Measurements from ENCODE around the gene SLC19A1.

Gene SLC19A1

DNA sequence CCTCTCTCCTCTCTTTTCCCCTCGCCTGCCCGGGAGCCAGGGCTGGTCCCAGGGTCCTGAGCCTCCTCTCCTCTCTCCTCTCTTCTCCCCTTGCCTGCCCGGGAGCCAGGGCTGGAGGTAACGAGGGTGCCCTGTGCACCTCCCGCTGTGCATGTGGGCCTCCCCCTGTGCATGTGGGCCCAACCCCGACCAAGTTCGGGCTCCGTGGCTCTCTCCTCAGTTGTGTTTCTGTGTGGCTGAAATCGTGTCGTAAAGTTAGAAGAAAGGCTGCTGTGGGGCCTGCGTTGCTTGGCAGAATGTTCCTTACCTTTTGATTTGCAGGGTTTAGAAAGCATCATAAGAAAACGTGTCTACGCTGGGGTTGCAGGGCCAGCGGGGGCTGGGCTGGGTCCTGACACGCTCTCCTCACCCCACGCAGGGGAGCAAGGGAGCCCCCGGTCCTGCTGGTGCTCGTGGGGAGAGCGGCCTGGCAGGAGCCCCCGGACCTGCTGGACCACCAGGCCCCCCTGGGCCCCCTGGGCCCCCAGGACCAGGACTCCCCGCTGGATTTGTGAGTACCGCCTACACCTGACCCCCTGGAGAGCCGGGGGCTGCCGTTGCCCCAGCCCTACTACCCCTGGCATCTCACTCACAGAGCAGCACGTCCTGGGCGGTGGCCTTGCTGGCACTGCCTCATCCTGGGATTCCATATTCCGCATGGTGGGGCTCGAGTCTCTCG lies 55.6 kb downstream of the SLC19A1 start:
- Histone ChIP-seq H3K36me3 (ENCODE audit: insufficient read depth, low read length) (no peaks in the 10 kb centered on the region), H3K4me3 (ENCODE audit: low read length) (no peak overlapping the region), H3K4me1 (ENCODE audit: control insufficient read depth, insufficient read depth, low read length) (no peaks in the 10 kb centered on the region), H3K9me3 (replicated peaks; ENCODE audit: low read length) (no peaks in the 10 kb centered on the region), H3K27me3 (ENCODE audit: control insufficient read depth, insufficient read depth, low read length) (no peaks in the 10 kb centered on the region), H3K4me2 (ENCODE audit: low read length) (no peak overlapping the region), H3K9ac (ENCODE audit: low read depth, low read length) (no peak overlapping the region)

GRCh38 chr21:45485686-45486442 lies 56.4 kb downstream of the SLC19A1 start:
- Histone ChIP-seq H3K9me3 (replicated peaks; ENCODE audit: low read length) (no peaks in the 10 kb centered on the region), H3K27me3 (ENCODE audit: control insufficient read depth, insufficient read depth, low read length) (no peaks in the 10 kb centered on the region), H3K4me1 (ENCODE audit: control insufficient read depth, insufficient read depth, low read length) (no peaks in the 10 kb centered on the region), H3K9ac (ENCODE audit: low read depth, low read length) (no peak overlapping the region), H3K4me3 (ENCODE audit: low read length) (no peak overlapping the region), H3K36me3 (ENCODE audit: insufficient read depth, low read length) (no peaks in the 10 kb centered on the region), H3K4me2 (ENCODE audit: low read length) (no peak overlapping the region)

DNA sequence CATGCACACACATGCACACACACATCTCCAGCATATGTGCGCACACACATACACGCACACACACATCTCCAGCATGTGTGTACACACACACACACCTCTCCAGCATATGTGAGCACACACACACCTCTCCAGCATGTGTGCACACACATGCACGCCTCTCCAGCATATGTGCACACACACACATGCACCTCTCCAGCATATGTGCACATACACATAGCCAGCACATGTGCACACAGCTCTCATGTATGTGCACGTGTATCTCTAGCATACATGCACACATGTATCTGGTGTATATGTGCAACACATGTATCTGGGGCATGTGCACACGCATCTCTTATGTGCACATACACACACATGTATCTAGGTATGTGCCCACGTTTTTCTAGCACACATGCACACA lies 57.9 kb downstream of the SLC19A1 start:
- H3K27me3 ChIP-seq (ENCODE audit: control insufficient read depth, insufficient read depth, low read length): no peaks in the 10 kb centered on the region
- no peak overlapping the region for H3K4me3 ChIP-seq (ENCODE audit: low read length)
- H3K9me3 ChIP-seq (replicated peaks; ENCODE audit: low read length): no peaks in the 10 kb centered on the region
- H3K4me1 ChIP-seq (ENCODE audit: control insufficient read depth, insufficient read depth, low read length): no peaks in the 10 kb centered on the region
- no peak overlapping the region for H3K9ac ChIP-seq (ENCODE audit: low read depth, low read length)
- no peaks in the 10 kb centered on the region for H3K36me3 ChIP-seq (ENCODE audit: insufficient read depth, low read length)
- no peak overlapping the region for H3K4me2 ChIP-seq (ENCODE audit: low read length)

DNA sequence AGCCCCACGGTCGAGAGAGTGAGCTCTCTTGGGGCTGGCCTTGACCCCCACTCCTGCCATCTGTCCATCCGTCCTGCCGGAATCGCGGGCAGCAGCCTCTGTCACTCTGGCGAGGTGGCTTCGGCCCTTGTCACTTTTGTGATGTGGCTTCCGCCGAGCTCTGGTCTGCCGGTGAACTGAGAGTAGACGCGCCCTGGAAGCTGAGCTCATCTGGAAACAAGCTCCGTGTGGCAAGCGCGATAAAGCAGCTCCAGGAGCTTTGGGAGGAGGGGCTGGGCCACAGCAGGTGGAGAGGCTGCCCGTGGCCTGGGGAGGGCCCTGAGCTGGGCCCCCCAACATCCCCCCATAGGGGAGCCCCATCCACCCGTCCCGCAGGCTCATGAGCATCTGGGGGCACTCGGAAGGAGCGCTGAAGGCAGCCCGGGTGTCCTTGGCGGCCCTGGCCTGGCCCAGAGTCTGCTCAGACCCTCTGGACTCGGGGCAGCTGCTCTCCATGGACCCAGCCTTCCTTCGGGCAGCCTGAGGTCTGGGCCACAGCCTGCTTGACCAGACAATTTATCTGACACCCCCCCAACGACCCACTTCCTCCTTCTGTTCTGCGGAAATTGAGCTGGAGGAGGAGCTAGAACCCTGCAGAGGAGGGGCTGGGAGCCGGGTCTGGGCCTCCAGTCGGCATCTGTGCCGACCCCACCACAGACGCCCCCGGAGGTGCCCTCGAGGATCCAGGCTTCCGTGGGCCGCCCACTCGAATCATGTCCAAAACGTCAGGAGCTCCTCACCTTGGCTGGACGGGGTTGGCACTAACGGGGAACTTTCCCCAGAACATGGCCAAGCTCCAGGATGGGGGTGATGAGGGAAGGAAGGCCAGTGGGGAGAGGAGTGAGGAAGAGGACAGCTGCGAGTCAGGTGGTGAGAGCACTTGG lies 59.1 kb downstream of the SLC19A1 start:
- H3K27me3 ChIP-seq (ENCODE audit: control insufficient read depth, insufficient read depth, low read length): no peaks in the 10 kb centered on the region
- no peaks in the 10 kb centered on the region for H3K36me3 ChIP-seq (ENCODE audit: insufficient read depth, low read length)
- no peak overlapping the region for H3K4me3 ChIP-seq (ENCODE audit: low read length)
- H3K9me3 ChIP-seq (replicated peaks; ENCODE audit: low read length): no peaks in the 10 kb centered on the region
- no peak overlapping the region for H3K4me2 ChIP-seq (ENCODE audit: low read length)
- H3K9ac ChIP-seq (ENCODE audit: low read depth, low read length): no peak overlapping the region
- H3K4me1 ChIP-seq (ENCODE audit: control insufficient read depth, insufficient read depth, low read length): no peaks in the 10 kb centered on the region

DNA sequence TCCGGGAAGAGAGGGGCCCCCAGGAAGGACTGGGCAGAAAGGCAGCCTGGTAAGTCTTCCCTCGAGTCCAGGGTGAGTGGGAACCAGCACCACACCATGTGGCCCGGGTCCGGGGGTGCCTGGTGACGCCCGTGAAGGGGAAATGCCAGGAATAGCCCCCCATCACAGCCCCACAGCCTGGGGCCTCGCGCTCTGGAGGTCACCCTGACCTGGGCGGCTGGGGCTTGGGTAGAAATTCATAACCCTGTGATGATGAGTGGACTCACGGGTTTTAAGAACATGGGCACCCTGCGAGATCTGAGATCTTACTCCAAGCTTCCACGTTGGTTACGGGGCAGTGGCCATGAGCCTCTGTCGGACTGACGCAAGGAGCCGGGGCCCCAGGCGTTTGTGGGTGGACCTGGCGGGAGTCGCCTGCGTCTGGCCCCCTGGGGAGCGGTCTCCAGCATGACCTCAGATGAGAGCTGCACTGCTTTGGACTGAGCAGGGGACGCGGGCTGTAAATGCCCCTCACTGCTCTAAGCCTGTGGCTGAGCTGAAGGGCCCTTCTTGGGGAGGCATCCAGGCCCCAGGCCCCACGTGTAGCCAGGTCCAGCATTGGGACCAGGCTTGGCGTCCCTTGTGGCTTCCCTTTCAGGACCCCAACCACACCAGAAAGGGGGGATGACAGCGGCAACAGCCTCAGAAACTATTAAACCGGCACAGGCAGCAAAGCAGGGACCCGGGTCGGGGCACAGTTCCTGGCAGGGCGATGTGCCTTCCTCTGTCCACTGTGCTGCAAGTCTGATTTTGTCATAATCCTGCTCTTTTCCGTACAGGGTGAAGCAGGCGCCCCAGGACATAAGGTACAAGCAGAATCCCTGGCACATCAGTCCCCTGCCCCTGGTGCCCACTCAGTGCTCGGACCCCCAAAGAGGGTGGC lies 60.0 kb downstream of the SLC19A1 start:
- H3K36me3 ChIP-seq (ENCODE audit: insufficient read depth, low read length): no peaks in the 10 kb centered on the region
- no peak overlapping the region for H3K9ac ChIP-seq (ENCODE audit: low read depth, low read length)
- H3K27me3 ChIP-seq (ENCODE audit: control insufficient read depth, insufficient read depth, low read length): no peaks in the 10 kb centered on the region
- no peaks in the 10 kb centered on the region for H3K4me1 ChIP-seq (ENCODE audit: control insufficient read depth, insufficient read depth, low read length)
- no peak overlapping the region for H3K4me2 ChIP-seq (ENCODE audit: low read length)
- no peaks in the 10 kb centered on the region for H3K9me3 ChIP-seq (replicated peaks; ENCODE audit: low read length)
- H3K4me3 ChIP-seq (ENCODE audit: low read length): no peak overlapping the region

DNA sequence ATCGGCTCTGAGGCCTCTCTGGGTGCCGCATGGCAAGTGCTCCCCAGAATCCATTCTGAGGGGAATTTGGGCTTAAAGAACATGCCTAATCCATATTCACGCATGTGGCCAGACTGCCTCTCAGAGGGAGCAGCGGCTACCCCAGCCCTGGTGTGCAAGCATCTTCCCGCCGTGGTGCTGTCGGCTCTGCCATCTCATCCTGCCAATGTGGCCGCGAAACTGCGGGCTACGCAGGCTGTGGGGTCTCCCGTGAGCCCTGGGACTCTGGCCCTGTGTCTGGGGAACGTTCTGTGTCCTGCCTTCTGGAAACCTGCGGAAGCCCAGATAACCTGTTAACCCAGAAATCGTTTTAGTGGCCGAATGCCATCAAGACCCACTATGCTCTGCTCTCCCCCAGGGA lies 60.7 kb downstream of the SLC19A1 start:
- H3K27me3 ChIP-seq (ENCODE audit: control insufficient read depth, insufficient read depth, low read length): no peaks in the 10 kb centered on the region
- no peak overlapping the region for H3K4me3 ChIP-seq (ENCODE audit: low read length)
- H3K4me2 ChIP-seq (ENCODE audit: low read length): no peak overlapping the region
- H3K9ac ChIP-seq (ENCODE audit: low read depth, low read length): no peak overlapping the region
- H3K4me1 ChIP-seq (ENCODE audit: control insufficient read depth, insufficient read depth, low read length): no peaks in the 10 kb centered on the region
- H3K9me3 ChIP-seq (replicated peaks; ENCODE audit: low read length): no peaks in the 10 kb centered on the region
- H3K36me3 ChIP-seq (ENCODE audit: insufficient read depth, low read length): no peaks in the 10 kb centered on the region

- no peak overlapping the region for H3K9ac ChIP-seq (ENCODE audit: low read depth, low read length)
- no peaks in the 10 kb centered on the region for H3K27me3 ChIP-seq (ENCODE audit: control insufficient read depth, insufficient read depth, low read length)
- H3K36me3 ChIP-seq (ENCODE audit: insufficient read depth, low read length): no peaks in the 10 kb centered on the region
- H3K9me3 ChIP-seq (replicated peaks; ENCODE audit: low read length): no peaks in the 10 kb centered on the region
- no peaks in the 10 kb centered on the region for H3K4me1 ChIP-seq (ENCODE audit: control insufficient read depth, insufficient read depth, low read length)
- no peak overlapping the region for H3K4me3 ChIP-seq (ENCODE audit: low read length)
- no peak overlapping the region for H3K4me2 ChIP-seq (ENCODE audit: low read length)
Observed at GRCh38 chr21:45480701-45481500, 61.3 kb downstream of the SLC19A1 start.

- Histone ChIP-seq H3K4me3 (ENCODE audit: low read length) (no peak overlapping the region), H3K9me3 (replicated peaks; ENCODE audit: low read length) (no peaks in the 10 kb centered on the region), H3K9ac (ENCODE audit: low read depth, low read length) (no peak overlapping the region), H3K4me1 (ENCODE audit: control insufficient read depth, insufficient read depth, low read length) (no peaks in the 10 kb centered on the region), H3K27me3 (ENCODE audit: control insufficient read depth, insufficient read depth, low read length) (no peaks in the 10 kb centered on the region), H3K36me3 (ENCODE audit: insufficient read depth, low read length) (no peaks in the 10 kb centered on the region), H3K4me2 (ENCODE audit: low read length) (no peak overlapping the region)
Observed at GRCh38 chr21:45479691-45480675, 62.3 kb downstream of the SLC19A1 start.

DNA sequence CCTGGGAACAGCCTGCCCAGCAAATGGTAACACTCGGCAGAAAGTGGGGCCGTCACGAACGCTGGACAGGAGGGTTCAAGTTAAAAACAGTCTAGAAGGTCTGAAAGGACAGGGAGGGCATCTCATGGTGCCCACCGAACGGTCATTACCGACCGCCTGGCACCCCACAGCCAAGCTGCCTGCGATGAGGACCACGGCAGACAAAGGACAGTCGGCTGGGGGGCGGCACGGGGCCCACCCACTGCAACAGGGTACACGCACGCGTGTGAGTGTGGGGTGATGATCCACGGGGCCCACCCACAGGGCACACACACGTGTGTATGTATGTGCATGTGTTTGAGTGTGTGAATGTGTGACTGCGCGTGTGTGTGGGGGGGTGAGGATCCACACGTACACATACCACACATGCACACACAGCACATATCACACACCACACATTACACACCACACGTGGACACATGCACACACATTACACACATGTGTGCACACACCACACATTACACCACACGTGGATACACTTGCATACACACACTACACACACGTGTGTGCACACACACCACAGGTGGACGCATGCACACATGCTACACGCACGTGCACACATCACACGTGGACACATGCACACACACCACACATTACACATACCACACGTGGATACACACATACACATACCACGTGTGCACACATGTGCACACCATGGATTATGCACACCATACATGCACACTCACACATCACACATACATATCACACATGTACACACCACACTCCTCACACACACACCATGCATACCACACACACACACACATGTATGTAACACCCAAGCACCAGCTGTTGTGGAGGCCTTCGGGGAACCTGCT lies 63.2 kb downstream of the SLC19A1 start:
- H3K36me3 ChIP-seq (ENCODE audit: insufficient read depth, low read length): no peaks in the 10 kb centered on the region
- H3K4me3 ChIP-seq (ENCODE audit: low read length): no peak overlapping the region
- no peaks in the 10 kb centered on the region for H3K4me1 ChIP-seq (ENCODE audit: control insufficient read depth, insufficient read depth, low read length)
- H3K9ac ChIP-seq (ENCODE audit: low read depth, low read length): no peak overlapping the region
- no peaks in the 10 kb centered on the region for H3K9me3 ChIP-seq (replicated peaks; ENCODE audit: low read length)
- H3K4me2 ChIP-seq (ENCODE audit: low read length): no peak overlapping the region
- H3K27me3 ChIP-seq (ENCODE audit: control insufficient read depth, insufficient read depth, low read length): no peaks in the 10 kb centered on the region

Data from skeletal muscle satellite cell (primary cell).